Natural killer cell (primary cell): ENCODE results near the gene SKA3. TPM values are rescaled to one million over a fixed set of nuclear protein-coding genes. Genes with fewer than 3 reads are reported as not detected.
"Not testable (repeated sequence)": the region's sequence is repeated elsewhere in the genome, so short reads cannot be mapped to it uniquely, and the experiment has no call there.

ENCODE experiments used
- ATAC-seq, 3 donors: fragments of 150-1000 bp in 2 of 3; fragments of 200-7000 bp in 1 of 3; cut with Tn5 transposase; 1 replicate in 1 of 3; 2 replicates in 2 of 3; pipeline ENCODE4 v1.10.0; 2021; ENCODE audit warnings: mild to moderate bottlenecking in 2 of 3, moderate library complexity in 2 of 3
- DNase-seq, 2 donors: peaks; one replicate each; pipeline versions ENCODE4 v3.0.0 to v3.0.0-alpha.2; 2013 to 2021; ENCODE audit warnings: mixed read lengths in 1 of 2
- H3K27ac ChIP-seq: one replicate; pipeline ENCODE4 v1.5.1; 2013; ENCODE audit warnings: mild to moderate bottlenecking, low read length
- H3K27me3 ChIP-seq: one replicate; pipeline ENCODE4 v1.6.1; 2013; ENCODE audit warnings: low read length; ENCODE audit not compliant: control insufficient read depth, insufficient read depth
- H3K36me3 ChIP-seq: one replicate; pipeline ENCODE4 v1.6.1; 2013; ENCODE audit warnings: low read length; ENCODE audit not compliant: control insufficient read depth, insufficient read depth
- H3K4me1 ChIP-seq: one replicate; pipeline ENCODE4 v1.6.1; 2013; ENCODE audit warnings: low read length; ENCODE audit not compliant: control insufficient read depth, insufficient read depth
- H3K4me3 ChIP-seq: one replicate; pipeline ENCODE4 v1.5.1; 2013; ENCODE audit warnings: low read length
- H3K9me3 ChIP-seq: one replicate; pipeline ENCODE4 v1.6.1; 2013; ENCODE audit warnings: low read length; ENCODE audit not compliant: control insufficient read depth, insufficient read depth
- H3K27ac Mint-ChIP-seq, 2 donors: one replicate each; pipeline ENCODE4 v1.8.0; 2022; ENCODE audit warnings: mild to moderate bottlenecking in 2 of 2, mixed read lengths in 2 of 2, moderate library complexity in 1 of 2
- H3K27me3 Mint-ChIP-seq, 2 donors: one replicate each; pipeline ENCODE4 v1.8.0; 2022; ENCODE audit warnings: low read depth in 2 of 2, mixed read lengths in 2 of 2
- H3K36me3 Mint-ChIP-seq: one replicate; pipeline ENCODE4 v1.8.0; 2022; ENCODE audit warnings: mixed read lengths
- H3K4me1 Mint-ChIP-seq, 2 donors: one replicate each; pipeline ENCODE4 v1.8.0; 2022; ENCODE audit warnings: mixed read lengths in 2 of 2
- H3K4me3 Mint-ChIP-seq: one replicate; pipeline ENCODE4 v1.8.0; 2022; ENCODE audit warnings: mild to moderate bottlenecking, moderate library complexity, mixed read lengths
- H3K9me3 Mint-ChIP-seq, 2 donors: one replicate each; pipeline ENCODE4 v1.8.0; 2022; ENCODE audit warnings: mixed read lengths in 2 of 2
- CTCF ChIP-seq: fragments of 200-600 bp; IDR thresholded peaks from one replicate; pipeline ENCODE4 v1.8.0; 2022; ENCODE audit warnings: antibody characterized with exemption
- WGBS: methylation state at CpG from one replicate; pipeline ENCODE4 v1.1.7; 2013; ENCODE audit warnings: missing lambda C conversion rate; ENCODE audit not compliant: insufficient coverage; 5-methylcytosine and 5-hydroxymethylcytosine counted together
- intact Hi-C: fragments of 100-400 bp; cut with micrococcal nuclease; formaldehyde crosslinking; loops from one replicate; pipeline ENCODE4 v1.14.2; 2022
- total RNA-seq, 4 donors: library from RNA; stranded (reverse); fragments of 120-200 nt in 1 of 4; gene quantifications; one replicate each; pipeline versions ENCODE4 v1.2.3 to v1.2.4, GENCODE V29; 2013 to 2022

SKA3 gene
- total RNA-seq, 3 donors from 2014 or later (not counting 1 experiment from before 2014, with no cell fraction given) = 1.3 to 3.2 (median 1.4) TPM

DNA sequence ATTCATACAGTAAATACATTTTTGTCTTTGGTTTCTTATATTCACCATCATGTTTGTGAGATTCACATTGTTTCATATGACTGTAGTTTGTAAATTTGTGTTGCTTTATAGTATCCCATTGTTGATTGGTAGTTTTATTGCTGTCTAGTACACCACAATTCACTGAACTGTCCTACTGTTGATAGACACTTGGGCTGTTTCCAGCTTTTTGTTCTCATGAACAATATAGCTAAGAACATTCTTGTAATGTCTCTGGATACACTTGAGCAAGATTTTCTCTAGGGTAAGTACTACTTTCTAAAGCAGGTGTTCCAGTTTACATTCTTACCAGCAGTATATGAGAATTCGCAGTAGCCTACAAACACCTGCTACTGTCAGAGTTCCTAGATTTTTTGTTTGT, 37.8 kb downstream of the SKA3 start:
- Mint-ChIP-seq H3K27me3 (peaks cover 0 to 2% of the 10 kb centered on the region in 2 donors), H3K4me3 (peak overlapping the region; percentile 66), H3K4me1 (peaks cover 32 to 35% of the 10 kb centered on the region in 2 donors), H3K9me3 (no peaks in the 10 kb centered on the region), H3K27ac (peak overlapping the region in 1 of 2 donors; percentile 71), H3K36me3 (peaks cover 3% of the 10 kb centered on the region)
- H3K4me1 ChIP-seq = peaks cover 29% of the 10 kb centered on the region
- intact Hi-C loops = no loop called here
- peaks cover 10% of the 10 kb centered on the region for H3K36me3 ChIP-seq
- H3K27me3 ChIP-seq = no peaks in the 10 kb centered on the region
- H3K4me3 ChIP-seq = no peak overlapping the region
- TF ChIP-seq CTCF = no peak
- no peak for DNase-seq
- no peak for ATAC-seq
- 100% methylated on average over 1 of the region's 1 CpG for WGBS
- no peaks in the 10 kb centered on the region for H3K9me3 ChIP-seq
- no peak overlapping the region for H3K27ac ChIP-seq

DNA sequence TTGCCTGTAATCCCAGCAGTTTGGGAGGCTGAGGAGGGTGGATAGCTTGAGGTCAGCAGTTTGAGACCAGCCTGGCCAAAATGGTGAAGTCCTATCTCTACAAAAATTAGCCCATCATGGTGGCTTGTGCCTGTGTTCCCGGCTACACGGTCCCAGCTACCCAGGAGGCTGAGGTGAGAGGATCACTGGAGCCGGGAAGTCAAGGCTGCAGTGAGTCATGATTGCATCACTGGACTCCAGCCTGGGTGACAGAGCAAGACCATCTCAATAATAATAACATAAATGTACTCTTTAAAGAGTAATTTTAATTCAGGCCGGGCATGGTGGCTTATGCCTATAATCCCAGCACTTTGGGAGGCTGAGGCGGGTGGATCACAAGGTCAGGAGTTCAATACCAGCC, 38.7 kb downstream of the SKA3 start:
- no peaks in the 10 kb centered on the region for H3K9me3 Mint-ChIP-seq
- H3K4me3 ChIP-seq = no peak overlapping the region
- no peaks in the 10 kb centered on the region for H3K36me3 Mint-ChIP-seq
- WGBS = 89% methylated on average over 5 of the region's 5 CpGs
- H3K27ac ChIP-seq = no peak overlapping the region
- peaks cover 2% of the 10 kb centered on the region for H3K36me3 ChIP-seq
- H3K27me3 ChIP-seq = no peaks in the 10 kb centered on the region
- peaks cover 28% of the 10 kb centered on the region for H3K4me1 ChIP-seq
- peaks cover 29 to 30% of the 10 kb centered on the region in 2 donors for H3K4me1 Mint-ChIP-seq
- peaks cover 0 to 7% of the 10 kb centered on the region in 2 donors for H3K27me3 Mint-ChIP-seq
- no peak overlapping the region for H3K4me3 Mint-ChIP-seq
- no peaks in the 10 kb centered on the region for H3K9me3 ChIP-seq
- intact Hi-C loops = no loop called here
- DNase-seq (no peak), ATAC-seq (no peak)
- TF ChIP-seq CTCF = no peak
- H3K27ac Mint-ChIP-seq = no peak overlapping the region

GRCh38 chr13:21135833-21136232, 40.5 kb downstream of the SKA3 start:
- H3K36me3 ChIP-seq, intact Hi-C loops, H3K27ac ChIP-seq, DNase-seq, H3K4me3 Mint-ChIP-seq, ATAC-seq, H3K4me3 ChIP-seq, H3K9me3 ChIP-seq, H3K27ac Mint-ChIP-seq, H3K27me3 Mint-ChIP-seq, H3K36me3 Mint-ChIP-seq, H3K27me3 ChIP-seq, H3K9me3 Mint-ChIP-seq: not testable (repeated sequence)
- peaks cover 20 to 23% of the 10 kb centered on the region in 2 donors for H3K4me1 Mint-ChIP-seq
- peaks cover 11% of the 10 kb centered on the region for H3K4me1 ChIP-seq
- 89% methylated on average over 5 of the region's 6 CpGs for WGBS

DNA sequence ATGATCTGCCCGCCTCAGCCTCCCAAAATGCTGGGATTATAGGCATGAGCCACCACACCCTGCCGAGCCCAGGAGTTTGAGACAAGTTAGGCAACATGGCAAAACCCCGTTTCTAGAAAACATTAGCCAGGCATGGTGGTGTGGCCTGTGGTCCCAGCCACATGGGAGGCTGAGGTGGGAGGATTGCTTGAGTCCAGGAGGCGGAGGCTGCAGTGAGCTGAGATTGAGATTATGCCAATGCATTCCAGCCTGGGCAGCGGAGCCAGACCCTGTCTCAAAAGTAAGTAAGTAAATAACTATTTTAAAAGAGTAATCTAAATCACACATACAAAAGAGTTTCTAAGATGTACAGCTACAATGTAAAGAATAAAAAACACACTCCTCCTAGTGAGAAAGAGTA, 41.9 kb downstream of the SKA3 start:
- Mint-ChIP-seq H3K27ac (no peak overlapping the region), H3K9me3 (no peaks in the 10 kb centered on the region), H3K4me3 (no peak overlapping the region), H3K27me3 (peaks cover 0 to 11% of the 10 kb centered on the region in 2 donors), H3K36me3 (no peaks in the 10 kb centered on the region), H3K4me1 (peaks cover 9 to 10% of the 10 kb centered on the region in 2 donors)
- WGBS = 79% methylated on average over 4 of the region's 5 CpGs
- ATAC-seq (no peak), DNase-seq (no peak)
- intact Hi-C loops = no loop called here
- Histone ChIP-seq H3K4me1 (peaks cover 10% of the 10 kb centered on the region), H3K27ac (no peak overlapping the region), H3K9me3 (no peaks in the 10 kb centered on the region), H3K4me3 (no peak overlapping the region), H3K36me3 (no peaks in the 10 kb centered on the region), H3K27me3 (no peaks in the 10 kb centered on the region)
- no peak for TF ChIP-seq CTCF
